GM18526 (cell line): ENCODE results near the gene TBC1D22A.

ENCODE experiments used
- POLR2A ChIP-seq: IDR thresholded peaks from 3 replicates; pipeline ENCODE4 v1.6.1; 2011; ENCODE audit not compliant: insufficient read length; ENCODE audit errors: extremely low read depth

The TBC1D22A gene

GRCh38 chr22:47007496-47007895 is 245.0 kb downstream of the TBC1D22A start:
- no peak for TF ChIP-seq POLR2A

- no peak for TF ChIP-seq POLR2A
Observed at GRCh38 chr22:47008208-47008885, 245.9 kb downstream of the TBC1D22A start.

- no peak for TF ChIP-seq POLR2A
Observed at GRCh38 chr22:47009304-47010101, 247.1 kb downstream of the TBC1D22A start.

- no peak for TF ChIP-seq POLR2A
Observed at GRCh38 chr22:47010211-47010610, 247.8 kb downstream of the TBC1D22A start.

- no peak for TF ChIP-seq POLR2A
Observed at GRCh38 chr22:47011131-47011858, 248.8 kb downstream of the TBC1D22A start.

- TF ChIP-seq POLR2A, result no peak
Observed at GRCh38 chr22:47011859-47012258, 249.4 kb downstream of the TBC1D22A start.

- TF ChIP-seq POLR2A, result no peak
Observed at GRCh38 chr22:47012589-47013370, 250.3 kb downstream of the TBC1D22A start.

- no peak for TF ChIP-seq POLR2A
Observed at GRCh38 chr22:47013861-47014635, 251.6 kb downstream of the TBC1D22A start.

GRCh38 chr22:47014636-47015345 is 252.3 kb downstream of the TBC1D22A start:
- TF ChIP-seq POLR2A, result no peak

- TF ChIP-seq POLR2A, result no peak
Observed at GRCh38 chr22:47015589-47016178, 253.2 kb downstream of the TBC1D22A start.

- TF ChIP-seq POLR2A, result no peak
Observed at GRCh38 chr22:47016631-47017030, 254.2 kb downstream of the TBC1D22A start.

- TF ChIP-seq POLR2A, result no peak
Observed at GRCh38 chr22:47017245-47017644, 254.8 kb downstream of the TBC1D22A start.

- TF ChIP-seq POLR2A, result no peak
Observed at GRCh38 chr22:47018010-47018910, 255.8 kb downstream of the TBC1D22A start.
